ENCODE results near the gene DRAXIN. TPM values are rescaled to one million over a fixed set of nuclear protein-coding genes. Genes with fewer than 3 reads are reported as not detected.

The DRAXIN gene
- total RNA-seq, 2 donors from 2014 or later: not detected

GRCh38 chr1:11676386-11677103 is 15.0 kb upstream of the DRAXIN start:
- Histone ChIP-seq H3K27ac (no peak overlapping the region), H3K4me3 (no peak overlapping the region), H3K4me1 (peaks cover 10% of the 10 kb centered on the region), H3K9me3 (no peaks in the 10 kb centered on the region), H3K27me3 (no peaks in the 10 kb centered on the region), H3K36me3 (replicated peaks in 1 of 2; ENCODE audit: insufficient read depth in 1 of 2, low read depth in 2 of 2) (peaks cover 0 to 8% of the 10 kb centered on the region in 2 donors)
- 79 to 87% methylated on average over 8 to 10 of the region's 10 CpGs for WGBS, 2 donors
- intact Hi-C loops (cut with DNase I): no loop called here
- ATAC-seq: no peak
- no peak for DNase-seq
- TF ChIP-seq POLR2A (IDR thresholded peaks at IDR 0.05): no peak
- no peak for TF ChIP-seq CTCF (IDR thresholded peaks at IDR 0.05)

GRCh38 chr1:11678442-11678841 is 13.1 kb upstream of the DRAXIN start:
- peaks cover 0 to 5% of the 10 kb centered on the region in 2 donors for H3K36me3 ChIP-seq (replicated peaks in 1 of 2; ENCODE audit: insufficient read depth in 1 of 2, low read depth in 2 of 2)
- DNase-seq (no peak), ATAC-seq (no peak)
- no peak overlapping the region for H3K27ac ChIP-seq
- no peaks in the 10 kb centered on the region for H3K9me3 ChIP-seq
- peaks cover 10% of the 10 kb centered on the region for H3K4me1 ChIP-seq
- H3K4me3 ChIP-seq: no peak overlapping the region
- H3K27me3 ChIP-seq: no peaks in the 10 kb centered on the region
- intact Hi-C loops (cut with DNase I): no loop called here
- 97 to 98% methylated on average over 2 of the region's 2 CpGs for WGBS, 2 donors
- TF ChIP-seq POLR2A (IDR thresholded peaks at IDR 0.05) (no peak), CTCF (IDR thresholded peaks at IDR 0.05) (no peak)

- Histone ChIP-seq H3K4me3 (peak overlapping the region; percentile 75 to 86), H3K4me1 (peaks cover 10% of the 10 kb centered on the region), H3K36me3 (replicated peaks in 1 of 2; ENCODE audit: insufficient read depth in 1 of 2, low read depth in 2 of 2) (peaks cover 0 to 2% of the 10 kb centered on the region in 2 donors), H3K9me3 (no peaks in the 10 kb centered on the region), H3K27me3 (no peaks in the 10 kb centered on the region), H3K27ac (peak overlapping the region; percentile 55 to 85 (median 67))
- peak in 1 of 4 donors; percentile 29 for DNase-seq
- peak; percentile 30 for ATAC-seq
- TF ChIP-seq POLR2A (IDR thresholded peaks at IDR 0.05) (no peak), CTCF (IDR thresholded peaks at IDR 0.05) (no peak)
- intact Hi-C loops (cut with DNase I): no loop called here
- WGBS, 2 donors: 9 to 35% methylated on average over 14 to 55 of the region's 65 CpGs
Measured at GRCh38 chr1:11680270-11681070, 11.0 kb upstream of the DRAXIN start.

- Histone ChIP-seq H3K4me3 (peak within 1 kb of the TSS; percentile 75 to 86), H3K4me1 (peaks cover 10% of the 10 kb centered on the region), H3K27ac (peak within 1 kb of the TSS; percentile 55 to 85 (median 67)), H3K27me3 (no peaks in the 10 kb centered on the region), H3K36me3 (replicated peaks in 1 of 2; ENCODE audit: insufficient read depth in 1 of 2, low read depth in 2 of 2) (no peaks in the 10 kb centered on the region), H3K9me3 (no peaks in the 10 kb centered on the region)
- ATAC-seq: peak; percentile 93
- WGBS, 2 donors: 0 to 2% methylated on average over 24 to 47 of the region's 71 CpGs
- intact Hi-C loops (cut with DNase I): no loop called here
- DNase-seq: peak; percentile 85 to 89 (median 87)
- TF ChIP-seq CTCF (IDR thresholded peaks at IDR 0.05) (no peak), POLR2A (IDR thresholded peaks at IDR 0.05) (peak; percentile 12 to 64 (median 50))
Measured at GRCh38 chr1:11681071-11681771, 10.3 kb upstream of the DRAXIN start, which contains the start of gene MAD2L2. TSS of gene MAD2L2 (minus strand) at chr1:11681148. CDS start at chr1:11680601, 547 bp downstream.

Data from body of pancreas (tissue), 4 donors.